C1 segment of cervical spinal cord (tissue), 14 donors: ENCODE results near the gene ZXDC.

Experiments used
- DNase-seq, 14 donors: peaks; one replicate each; lab custom pipeline; 2025; lab: John Stamatoyannopoulos, UW

The ZXDC gene

DNA sequence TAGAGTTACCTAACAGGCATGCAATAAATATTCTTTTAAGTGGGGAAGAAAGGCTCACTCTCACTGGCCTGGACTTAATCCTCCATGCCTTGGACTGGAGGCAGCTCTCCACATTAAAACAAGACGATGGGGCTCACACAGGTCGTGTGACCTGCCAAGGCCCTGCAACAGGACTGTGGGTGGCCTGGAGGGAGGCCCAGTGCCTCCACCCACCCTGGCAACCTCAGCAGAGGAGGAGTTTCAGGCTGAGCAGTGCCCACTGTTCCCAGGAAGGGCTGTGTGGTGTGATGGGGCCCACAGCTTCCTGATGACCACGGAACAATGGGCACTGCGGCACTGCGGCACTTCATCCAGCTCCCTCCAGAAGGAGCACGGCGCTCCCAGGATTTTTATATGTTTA is 36.3 kb upstream of the ZXDC start:
- DNase-seq = peak in 7 of 14 donors; percentile 20 to 47 (median 28)

DNA sequence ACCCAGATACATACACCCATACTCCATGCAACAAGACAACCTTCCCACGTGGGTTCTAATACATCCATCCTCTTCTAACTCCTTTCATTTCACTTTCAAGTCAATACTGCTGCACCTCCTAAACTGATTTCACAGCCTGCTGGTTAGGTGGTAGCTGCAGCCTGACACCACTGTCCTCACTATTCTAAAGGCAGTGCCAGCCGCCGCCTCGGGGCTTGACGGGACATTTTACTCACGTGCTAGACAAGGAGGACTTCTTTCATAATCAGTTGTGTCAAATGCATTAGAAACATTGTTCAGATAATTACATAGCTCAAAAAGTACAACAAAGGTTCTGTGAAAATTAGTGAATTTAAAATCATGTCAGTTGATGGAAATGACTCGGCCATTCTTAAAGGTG is 35.6 kb upstream of the ZXDC start:
- DNase-seq = no peak

DNA sequence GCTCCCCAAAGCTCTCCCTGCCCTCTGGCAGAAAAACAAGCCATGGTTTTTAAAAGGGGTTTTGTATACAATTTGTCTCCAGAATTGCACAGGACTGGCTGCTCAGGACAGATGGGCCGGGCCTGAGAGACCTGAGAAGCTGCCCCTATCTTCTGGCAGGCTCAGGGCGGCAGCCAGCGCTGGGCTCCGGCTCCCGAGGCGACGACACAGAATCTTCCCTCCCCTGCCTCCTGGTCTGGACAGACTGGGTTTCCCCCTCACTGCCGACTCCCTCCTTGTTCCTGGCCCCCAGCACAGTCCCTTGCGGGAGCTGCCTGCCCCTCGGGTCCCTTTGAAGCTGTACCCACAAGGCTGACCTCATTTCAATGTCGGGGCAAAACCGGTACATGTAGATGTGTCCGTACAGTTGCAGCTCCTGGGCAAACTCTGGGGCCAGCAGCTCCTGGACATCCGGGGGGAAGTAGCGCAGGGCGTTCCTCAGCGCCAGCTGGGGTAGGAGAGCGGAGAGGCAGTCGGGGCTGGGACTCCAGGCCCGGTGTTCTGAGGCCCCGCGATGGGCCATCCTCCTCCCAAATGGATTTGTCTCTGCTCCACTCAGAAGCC is 34.7 kb upstream of the ZXDC start:
- DNase-seq = no peak

DNA sequence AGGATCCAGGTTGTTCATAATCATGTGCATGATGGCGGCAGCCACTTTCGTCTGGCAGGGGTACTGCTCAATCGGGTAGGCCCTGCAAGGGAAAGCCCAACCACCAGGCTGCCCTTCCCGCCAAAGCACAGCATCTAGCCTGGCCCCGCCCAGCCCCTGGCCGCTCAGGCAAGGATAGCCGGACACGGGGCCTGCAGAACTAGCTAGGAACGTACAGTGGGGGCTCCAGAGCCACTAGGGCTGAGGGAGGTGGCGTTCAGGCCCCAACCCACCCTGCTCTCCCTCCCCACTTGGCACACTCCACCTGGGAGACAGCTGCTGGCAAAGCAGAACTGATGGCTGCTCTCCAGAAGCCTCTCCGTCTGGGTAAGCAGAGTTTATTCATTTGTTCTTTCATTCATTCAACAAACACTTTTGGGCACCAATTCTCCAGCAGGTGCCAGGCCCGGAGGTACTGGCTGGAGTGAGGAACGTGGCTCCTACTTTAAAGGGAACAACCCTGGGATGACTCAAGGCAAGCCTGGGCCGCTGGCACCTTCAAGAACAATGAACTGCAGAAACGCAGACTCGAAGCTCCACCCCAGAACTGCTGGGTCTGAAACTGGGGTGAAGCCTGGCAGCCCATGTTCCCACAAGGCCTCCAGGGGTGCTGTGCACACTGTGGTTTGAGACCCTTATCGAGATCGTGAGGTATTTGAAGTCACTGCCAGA is 34.1 kb upstream of the ZXDC start:
- DNase-seq = no peak

DNA sequence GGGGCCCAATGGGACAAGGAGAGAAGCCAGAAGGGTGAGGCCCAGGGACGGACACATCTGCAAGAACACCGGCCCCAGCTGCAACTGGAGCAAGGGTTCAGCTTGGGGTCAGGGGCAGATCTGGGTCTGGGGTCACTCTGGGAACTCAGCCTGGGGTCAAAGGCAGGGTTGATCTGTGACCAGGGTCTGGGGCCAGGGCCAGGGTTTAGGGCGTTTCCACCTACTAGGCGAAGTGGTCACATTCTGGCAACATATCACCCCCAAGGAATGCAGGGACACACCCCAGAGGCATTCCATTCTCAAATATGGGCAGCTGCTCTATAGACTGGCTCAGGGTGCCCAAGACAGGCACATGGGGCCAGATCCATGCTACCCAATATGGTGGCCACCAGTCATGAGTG is 32.9 kb upstream of the ZXDC start:
- DNase-seq = no peak

DNA sequence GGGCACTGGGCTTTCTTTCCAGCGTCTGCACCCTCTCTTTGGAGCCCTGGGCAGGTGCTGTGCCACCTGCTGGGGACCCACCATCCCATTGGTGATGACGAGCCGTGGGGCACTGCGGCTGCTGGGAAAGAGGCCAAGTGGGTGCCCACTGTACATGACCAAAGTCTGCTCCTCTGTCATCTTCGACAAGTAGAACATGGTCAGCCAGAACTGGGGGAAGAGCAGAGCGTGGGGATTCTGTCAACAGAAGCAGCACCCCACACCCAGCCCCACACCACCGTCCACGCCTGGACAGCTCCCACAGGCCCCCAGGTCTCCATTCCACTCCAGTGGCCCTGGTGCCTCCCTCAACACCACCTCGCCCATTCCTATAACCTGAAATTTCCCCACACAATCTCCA is 32.2 kb upstream of the ZXDC start:
- DNase-seq = no peak

DNA sequence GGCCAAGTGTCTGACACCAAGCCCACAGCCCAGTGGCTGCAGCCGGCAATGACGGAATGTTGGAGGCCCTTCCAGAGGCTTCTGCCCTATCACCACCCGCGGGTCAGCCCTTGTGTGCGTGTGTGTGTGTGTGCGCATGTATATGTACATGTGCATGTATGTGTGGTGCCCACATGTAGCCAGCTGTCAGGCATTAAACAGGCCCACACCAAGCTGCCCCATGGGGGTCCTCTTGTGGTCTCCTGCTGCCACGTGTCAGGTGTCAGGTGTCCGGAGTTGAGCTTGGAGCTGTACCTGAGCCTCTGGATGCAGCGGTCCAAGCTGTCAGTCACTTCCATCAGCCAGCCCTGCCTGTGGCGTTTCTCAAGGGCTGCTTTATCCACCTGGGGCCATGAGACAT is 28.0 kb upstream of the ZXDC start:
- no peak for DNase-seq

DNA sequence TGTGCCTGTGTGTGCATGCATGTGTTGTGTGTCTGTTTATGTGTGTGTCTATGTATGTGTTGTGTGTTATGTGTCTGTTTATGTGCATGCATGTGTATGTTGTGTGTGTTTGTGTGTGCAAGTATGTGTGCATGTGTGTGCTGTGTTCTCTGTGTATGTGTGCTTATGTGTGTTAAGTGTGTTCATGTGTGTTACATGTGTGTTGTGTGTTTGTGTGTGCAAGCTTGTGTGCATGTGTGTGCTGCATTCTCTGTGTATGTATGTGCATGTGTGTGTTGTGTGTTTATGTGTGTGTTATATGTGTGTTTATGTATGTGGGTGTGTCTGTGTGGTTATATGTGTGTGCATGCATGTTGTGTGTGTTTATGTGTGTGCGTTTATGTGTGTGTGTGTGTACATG is 27.0 kb upstream of the ZXDC start:
- DNase-seq = no peak

DNA sequence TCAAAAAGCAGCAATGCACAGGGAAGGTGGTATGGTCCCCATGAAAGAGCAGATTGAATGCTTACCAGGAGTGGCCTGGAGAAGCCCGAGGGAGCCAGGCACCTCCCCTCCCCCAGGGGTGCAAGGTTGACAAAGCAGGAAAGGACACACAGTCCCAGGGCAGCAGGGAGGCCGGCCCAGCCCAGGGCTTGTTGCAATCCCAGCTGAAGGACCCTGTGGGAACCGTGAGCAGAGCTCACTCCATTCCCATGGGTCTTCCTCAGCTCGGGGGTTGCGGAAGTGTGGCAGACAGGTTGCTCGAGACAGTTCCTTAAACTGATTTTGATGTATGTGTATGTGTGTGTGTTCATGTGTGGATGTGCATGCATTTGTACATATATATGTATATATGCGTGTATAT is 26.0 kb upstream of the ZXDC start:
- no peak for DNase-seq

DNA sequence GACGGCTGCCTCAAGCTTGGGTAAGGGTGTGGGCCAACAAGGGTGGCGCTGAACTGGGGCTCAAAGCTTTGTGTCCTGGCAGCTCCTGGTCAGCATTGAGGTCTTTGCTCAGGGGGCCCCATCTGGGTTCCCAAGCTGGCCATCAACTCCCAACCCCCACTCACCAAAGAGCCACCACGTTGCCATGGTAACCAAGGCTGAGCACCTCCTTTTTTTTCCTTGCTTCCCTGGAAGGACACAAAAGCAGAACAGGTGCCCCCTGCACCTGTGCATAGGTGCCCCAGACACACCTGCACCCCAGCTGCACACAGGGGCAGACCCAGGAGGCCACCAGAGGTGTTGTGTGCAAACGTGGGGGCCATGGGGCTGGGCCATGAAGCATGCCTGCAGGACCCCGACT is 25.4 kb upstream of the ZXDC start:
- no peak for DNase-seq

DNA sequence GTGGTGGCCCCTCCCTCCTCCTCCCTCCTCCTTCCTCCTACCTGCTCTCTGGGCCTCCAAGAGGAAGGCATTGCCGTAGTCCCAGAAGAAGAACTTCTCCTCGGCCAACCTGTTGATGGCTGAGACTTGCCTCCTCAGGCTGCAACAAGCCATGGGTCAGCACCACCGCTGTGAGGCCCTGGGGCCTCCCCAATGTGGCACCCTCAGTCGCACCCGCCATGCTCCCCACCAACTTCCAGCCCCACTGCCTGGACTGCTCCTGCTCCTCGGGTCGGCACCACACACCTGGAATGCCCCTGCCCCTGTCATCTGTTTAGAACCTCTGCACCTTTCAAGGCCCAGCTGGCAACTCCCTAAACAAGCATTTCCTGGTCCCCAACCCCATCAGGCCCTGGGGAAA is 24.3 kb upstream of the ZXDC start:
- DNase-seq = no peak

DNA sequence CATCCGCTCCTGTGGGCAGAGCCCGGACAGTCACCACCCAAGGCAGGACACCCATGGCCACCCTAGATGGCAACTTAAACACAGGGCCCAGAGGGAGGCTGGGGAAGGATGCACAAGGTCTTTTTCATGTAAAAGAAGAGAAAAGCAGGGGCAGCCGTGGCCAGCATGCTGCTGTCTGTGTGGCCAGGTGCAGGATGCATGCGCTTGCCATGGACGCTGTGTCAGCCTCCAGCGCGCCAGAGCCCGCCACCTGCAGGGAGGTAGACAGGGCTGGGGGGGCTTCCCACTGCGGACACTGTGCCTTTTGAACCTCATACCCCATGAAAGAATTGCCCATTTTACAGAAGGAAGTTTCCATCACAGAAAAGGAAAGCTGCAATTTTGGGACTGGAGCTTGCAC is 23.7 kb upstream of the ZXDC start:
- no peak for DNase-seq

DNA sequence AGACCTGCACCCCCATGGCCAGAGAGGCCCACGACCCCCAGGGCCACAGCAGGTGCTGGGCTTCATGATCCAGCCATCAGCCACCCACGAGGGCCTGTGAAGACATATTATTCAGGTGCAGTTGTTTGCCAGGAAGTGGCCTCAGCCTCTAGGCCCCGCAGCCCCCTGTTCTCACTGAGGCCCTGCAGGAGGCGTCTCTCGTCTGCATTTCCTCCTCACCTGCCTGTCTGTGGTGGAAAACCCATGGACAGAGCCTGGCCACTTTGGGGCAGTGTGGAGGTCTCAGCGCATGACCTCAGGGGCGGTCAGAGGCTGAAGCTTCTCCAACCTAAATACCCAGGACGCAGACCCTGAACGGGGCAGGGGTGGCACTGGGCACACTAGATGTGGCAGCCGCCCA is 23.2 kb upstream of the ZXDC start:
- DNase-seq = no peak

DNA sequence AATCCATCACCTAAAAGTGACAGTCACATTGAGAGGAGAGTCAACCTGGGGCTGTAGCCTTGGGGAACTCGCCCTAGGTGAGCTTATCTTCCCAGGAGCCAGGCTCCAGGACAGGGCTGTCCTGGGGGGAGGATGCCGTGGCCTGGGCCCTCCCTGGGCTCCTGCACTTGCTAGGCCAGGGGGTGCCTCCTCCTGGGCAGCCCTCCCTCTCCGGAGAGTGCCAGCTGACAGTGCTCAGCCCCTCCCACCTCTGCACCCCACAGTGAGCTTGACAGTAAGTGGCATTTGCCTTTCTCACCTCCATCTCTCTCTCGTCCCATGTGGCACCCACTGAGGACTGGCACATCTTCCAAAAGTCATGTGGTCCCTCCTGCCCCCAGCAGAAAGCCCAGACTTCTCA is 22.8 kb upstream of the ZXDC start:
- no peak for DNase-seq

DNA sequence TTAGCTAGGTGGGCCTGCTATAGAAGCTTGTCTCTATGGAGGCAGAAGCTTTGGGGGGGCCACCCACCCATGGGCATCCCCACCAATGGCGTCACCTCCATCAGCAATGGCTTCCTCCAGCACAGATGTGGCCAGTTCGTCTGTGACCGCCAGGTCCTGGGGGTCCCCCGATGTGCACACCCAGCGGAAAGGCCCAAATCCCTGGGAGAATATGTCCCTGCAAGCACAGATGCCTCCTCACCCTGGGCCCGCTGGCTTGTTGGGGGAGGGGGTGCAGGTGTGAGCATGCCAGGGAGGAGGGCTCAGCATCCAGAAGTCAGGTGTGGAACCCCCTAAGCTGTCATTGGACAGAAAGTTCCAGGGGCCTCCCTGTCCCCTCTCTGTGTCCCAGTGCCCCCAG is 22.3 kb upstream of the ZXDC start:
- DNase-seq = no peak

DNA sequence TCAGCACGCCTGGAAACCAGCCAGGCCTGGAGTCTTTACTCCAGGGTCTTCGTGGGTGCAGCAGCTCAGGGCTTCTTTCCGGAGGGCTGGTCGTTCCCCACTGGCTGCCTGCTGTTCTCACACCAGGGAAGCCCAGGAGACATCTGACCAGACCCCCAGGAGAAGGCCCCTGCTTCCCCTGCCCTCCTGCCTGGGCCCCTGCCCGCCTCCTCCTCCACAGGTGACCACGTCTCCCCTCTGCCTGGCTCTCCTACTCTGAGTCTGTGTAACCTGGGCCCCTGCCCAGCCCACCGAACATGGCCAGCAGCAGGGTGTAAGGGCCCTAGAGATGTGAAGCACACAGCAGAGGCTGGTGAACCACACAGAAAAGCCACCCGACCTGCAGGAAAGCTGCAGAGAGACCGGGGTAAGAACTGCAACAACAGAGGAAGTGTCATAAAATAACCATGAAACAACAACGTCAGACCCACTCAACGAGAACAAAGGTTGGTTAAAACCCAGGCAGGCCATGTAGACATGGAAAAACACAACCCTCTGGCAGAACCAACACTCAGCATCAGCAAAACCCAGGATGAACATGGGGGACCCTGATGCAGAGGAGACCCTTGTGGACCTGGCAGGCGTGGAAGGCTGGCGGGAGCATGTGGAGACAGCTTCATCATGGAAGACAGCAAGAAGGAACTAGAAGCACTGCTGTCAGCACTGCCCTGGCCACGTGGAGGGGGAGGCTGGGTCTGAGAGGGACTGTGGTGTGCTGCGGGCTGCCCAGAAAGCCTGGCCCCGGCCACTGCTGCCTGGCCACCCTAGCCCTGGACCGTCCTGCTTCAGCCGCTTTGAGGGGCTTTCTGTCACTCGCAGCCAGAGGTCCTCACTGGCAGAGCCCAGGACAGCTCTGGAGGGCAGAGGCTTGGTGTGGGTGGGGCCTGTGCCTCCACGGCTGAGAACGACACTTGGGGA is 21.5 kb upstream of the ZXDC start:
- DNase-seq = no peak

DNA sequence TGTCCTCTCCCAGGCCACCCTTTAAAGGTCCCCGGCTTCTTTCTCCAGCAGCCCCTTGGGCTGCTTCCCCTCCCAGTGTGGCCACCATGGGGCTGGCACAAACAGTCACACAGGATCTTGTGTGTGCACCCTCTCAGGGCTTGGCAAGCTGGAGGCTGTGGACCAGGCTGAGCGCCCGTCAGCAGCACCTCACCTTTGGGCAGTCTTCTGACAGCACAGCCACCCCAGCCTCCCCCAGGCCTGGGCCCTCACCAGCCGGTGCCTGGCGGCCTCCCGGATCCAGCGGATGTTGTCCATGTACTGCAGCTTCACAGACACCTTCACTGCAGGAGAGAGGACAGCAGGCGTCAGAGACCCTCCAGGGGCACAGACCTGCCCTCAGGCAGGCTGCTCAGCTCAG is 20.1 kb upstream of the ZXDC start:
- DNase-seq = no peak

DNA sequence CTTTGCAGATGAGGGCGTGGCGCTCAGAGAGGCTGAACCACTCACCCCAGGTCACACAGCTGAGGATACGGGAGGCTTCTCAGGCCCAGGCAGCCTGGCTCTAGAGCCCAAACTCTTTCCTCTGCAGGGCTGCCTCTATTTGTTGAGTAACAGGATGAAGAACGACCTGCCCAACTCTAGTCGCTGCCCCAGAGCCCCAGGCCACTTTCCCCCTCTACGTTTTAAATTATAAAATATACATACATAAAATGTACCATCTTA is 19.2 kb upstream of the ZXDC start:
- no peak for DNase-seq

DNA sequence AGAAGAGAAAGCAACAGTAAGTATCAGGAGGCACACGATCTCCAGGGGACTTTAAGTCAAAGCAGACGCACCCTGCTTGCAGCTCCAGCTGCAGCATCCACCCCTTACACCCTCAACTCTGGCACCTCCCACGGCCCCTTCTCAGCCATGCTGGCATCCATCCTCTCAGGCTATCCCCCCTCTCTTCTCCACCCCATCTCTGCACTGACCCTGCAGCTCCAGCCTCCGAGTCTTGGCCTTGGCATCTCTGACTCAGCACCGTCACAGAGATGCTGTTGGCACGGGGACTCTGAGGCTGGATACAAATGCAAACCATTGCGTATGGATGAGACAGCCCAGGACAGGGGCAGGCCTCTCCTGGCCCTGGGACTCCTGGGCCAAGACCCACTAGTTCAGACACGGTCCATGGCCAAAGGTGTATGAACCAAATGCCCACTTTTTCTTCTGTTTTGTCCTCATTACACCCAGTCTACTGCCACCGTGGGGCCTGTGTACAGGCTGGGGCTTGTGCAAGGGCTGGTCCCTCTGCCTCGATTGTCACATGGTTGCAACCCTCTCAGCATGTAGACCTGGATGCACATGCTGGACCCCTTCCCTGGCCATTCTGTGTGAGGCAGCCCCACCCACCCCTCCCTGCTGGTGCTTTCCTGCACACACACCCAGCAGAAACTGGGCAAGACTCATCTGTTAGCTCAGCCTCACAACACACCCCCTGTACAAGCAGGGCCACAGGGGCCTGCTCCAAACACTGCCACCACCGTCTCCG is 18.7 kb upstream of the ZXDC start:
- no peak for DNase-seq

DNA sequence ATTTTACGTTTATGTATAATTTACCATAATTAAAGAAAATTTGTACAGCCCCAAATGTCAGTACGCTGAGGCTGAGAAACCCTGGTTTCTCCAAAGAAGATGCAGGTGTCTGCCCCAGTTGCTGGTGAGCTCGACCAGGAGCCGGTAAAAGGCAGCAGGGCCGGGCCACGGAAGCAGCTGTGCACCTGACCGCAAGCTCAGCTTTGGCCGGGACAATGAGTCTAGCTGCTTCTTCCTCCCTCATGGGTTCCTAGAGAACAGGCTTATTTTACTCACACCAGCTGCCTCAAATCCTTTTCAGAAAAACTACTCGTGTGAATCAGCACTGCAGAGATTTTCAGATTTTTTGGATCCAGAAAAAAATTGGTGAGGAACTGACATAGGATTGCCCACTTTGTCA is 18.0 kb upstream of the ZXDC start:
- DNase-seq = no peak

DNA sequence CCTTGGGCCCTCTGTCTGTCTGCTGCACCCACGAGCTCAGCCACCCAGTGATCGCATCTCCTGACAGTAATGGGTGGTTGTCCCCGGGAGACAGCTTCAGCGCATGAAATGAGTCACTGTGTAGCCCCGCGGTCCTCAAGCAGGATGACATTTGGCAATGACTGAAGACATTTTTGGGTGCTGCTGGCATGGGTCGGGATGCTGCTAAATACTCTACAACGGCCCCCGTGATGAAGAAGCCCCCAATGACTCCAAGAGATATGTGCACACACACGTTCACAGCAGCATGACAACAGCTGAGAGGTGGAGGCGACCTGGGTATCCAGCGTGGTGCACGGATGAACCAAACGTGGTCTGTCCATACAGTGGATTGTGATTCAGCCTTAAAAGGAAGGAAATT is 17.4 kb upstream of the ZXDC start:
- no peak for DNase-seq
